ENCODE measurements around the gene AKR1B15. TPM values are rescaled to one million over a fixed set of nuclear protein-coding genes. Genes with fewer than 3 reads are reported as not detected.

Gene AKR1B15
- polyA plus RNA-seq (2011; rRNA removed) (17.9 and 19.9 TPM in 2 replicates), polyA plus RNA-seq (2017; fragmentation: RNase III; extraction: RNeasy Plus Mini Kit Qiagen cat#74134 plus additional on column Dnase treatment) (22.0 to 26.7 TPM (median 24.7 TPM) in 3 replicates), polyA minus RNA-seq (2011; rRNA and poly(A)+ RNA removed) (12.8 and 12.9 TPM in 2 replicates)
- 2.1 and 2.3 TPM in 2 replicates for polyA plus RNA-seq (2012; cell fraction: cytosol; rRNA removed)
- 1.6 and 3.6 TPM in 2 replicates for polyA plus RNA-seq (2012; cell fraction: nucleus; rRNA removed)

GRCh38 chr7:134548877-134549276 lies at the start of gene AKR1B15:
Gene AKR1B15, plus strand, starts transcription at chr7:134549110. Its CDS starts 15,510 bp downstream, at chr7:134564620.
- ChIA-PET CTCF (interaction anchor here (0.5 to 31.0 kb wide), 21 partner anchors 10 to 1516 kb away, joined by 3 to 914 read pairs (median 15); partner anchors contain the start of gene AKR1B10), POLR2A (interaction anchor here (0.6 to 1.2 kb wide), 5 partner anchors 9 to 559 kb away, joined by 3 to 6 read pairs (median 5); partner anchors contain the start of gene AKR1B10)
- DNase-seq (ENCODE audit: low read depth in 1 of 2, low spot score in 1 of 2), result peak; percentile 78 to 96
- peak within 1 kb of the TSS; percentile 79 to 86 for H3K27ac ChIP-seq
- 0 out of 3 replicates have a peak, but pooled peaks cover 3% of the 10 kb centered on the region for H3K9me3 ChIP-seq
- WGBS (ENCODE audit: missing lambda C conversion rate), result 13% methylated on average over 14 of the region's 14 CpGs
- peak; percentile 55 to 60 for ATAC-seq
- H3K4me2 ChIP-seq, result peak within 1 kb of the TSS; percentile 76
- H3K4me1 ChIP-seq, result peaks cover 55% of the 10 kb centered on the region
- FAIRE-seq, result no peak
- peak within 1 kb of the TSS; percentile 30 for H3K4me3 ChIP-seq
- TF ChIP-seq ATOH8 (CRISPR knock-in tag; IDR thresholded peaks at IDR 0.05; ENCODE audit: low read depth) (0 out of 2 replicates have a peak, but pooled peaks have one; percentile 55), JUNB (IDR thresholded peaks at IDR 0.05) (peak; percentile 46; the same call in 1 of the 2 replicates), MAX (IDR thresholded peaks at IDR 0.05) (peak; percentile 40; the same call in 1 of the 2 replicates), CEBPB (IDR thresholded peaks at IDR 0.05) (peak; percentile 9 to 81; a peak in 3 of 4 replicates), RCOR1 (IDR thresholded peaks at IDR 0.05; ENCODE audit: low read depth, low read length) (no peak), FOSL2 (IDR thresholded peaks at IDR 0.05) (0 out of 2 replicates have a peak, but pooled peaks have one; percentile 47), FOSL2 (CRISPR knock-in tag; IDR thresholded peaks at IDR 0.05) (peak; percentile 84), POLR2AphosphoS2 (conservative IDR thresholded peaks at IDR 0.05; ENCODE audit: low read length) (no peak), JUN (IDR thresholded peaks at IDR 0.05) (peak; percentile 59 to 67; a peak in 3 of 5 replicates), PBX3 (IDR thresholded peaks at IDR 0.05) (peak; percentile 65; the same call in 1 of the 2 replicates), RNF2 (IDR thresholded peaks at IDR 0.05; ENCODE audit: borderline replicate concordance, low read depth) (no peak), RAD21 (conservative IDR thresholded peaks at IDR 0.05 in 1 of 2, IDR thresholded peaks at IDR 0.05 in 1 of 2) (peak; percentile 31 to 42)

- H3K4me1 ChIP-seq, result 0 out of 3 replicates have a peak, but pooled peaks cover 9% of the 10 kb centered on the region
- ATAC-seq, result no peak
- FAIRE-seq, result peak; percentile 18
- H3K9me3 ChIP-seq, result peaks cover 2% of the 10 kb centered on the region; the same call in 1 of the 3 replicates
- WGBS (ENCODE audit: missing lambda C conversion rate), result 69% methylated on average over 2 of the region's 2 CpGs
- no peak for DNase-seq (ENCODE audit: low read depth in 1 of 2, low spot score in 1 of 2)
- CTCF ChIA-PET, result interaction anchor here (0.7 to 15.9 kb wide), 5 partner anchors 10 to 484 kb away, joined by 3 to 99 read pairs (median 13); no protein-coding TSS in a partner anchor
- no peak overlapping the region for H3K4me2 ChIP-seq
- no peak overlapping the region for H3K4me3 ChIP-seq
- no peak for TF ChIP-seq POLR2A (IDR thresholded peaks at IDR 0.05; ENCODE audit: low read length)
- no peak for TF ChIP-seq TFCP2L1 (CRISPR knock-in tag; IDR thresholded peaks at IDR 0.05)
- TF ChIP-seq CHD2 (IDR thresholded peaks at IDR 0.05; ENCODE audit: low read length, partially characterized antibody), result no peak
- no peak for TF ChIP-seq EHF (CRISPR knock-in tag; IDR thresholded peaks at IDR 0.05)
- no peak for TF ChIP-seq ZC3H11A (IDR thresholded peaks at IDR 0.05)
- no peak for TF ChIP-seq CTCF (IDR thresholded peaks at IDR 0.05)
- no peak for TF ChIP-seq ZSCAN20 (CRISPR knock-in tag; IDR thresholded peaks at IDR 0.05)
- TF ChIP-seq RARB (CRISPR knock-in tag; IDR thresholded peaks at IDR 0.05), result no peak
- TF ChIP-seq GATA3 (IDR thresholded peaks at IDR 0.05; ENCODE audit: borderline replicate concordance), result no peak
- no peak for TF ChIP-seq RAD21 (conservative IDR thresholded peaks at IDR 0.05 in 1 of 2, IDR thresholded peaks at IDR 0.05 in 1 of 2)
- no peak for TF ChIP-seq SREBF2 (IDR thresholded peaks at IDR 0.05)
- TF ChIP-seq CHD4 (IDR thresholded peaks at IDR 0.05; ENCODE audit: borderline replicate concordance), result no peak
- TF ChIP-seq MYC (IDR thresholded peaks at IDR 0.05; ENCODE audit: borderline replicate concordance, low read length), result no peak
- TF ChIP-seq JUNB (IDR thresholded peaks at IDR 0.05), result no peak
- TF ChIP-seq SMC3 (IDR thresholded peaks at IDR 0.05), result no peak
- POLR2A ChIA-PET, result interaction anchor here (0.6 kb wide), 2 partner anchors 51 to 133 kb away, joined by 3 to 6 read pairs; no protein-coding TSS in a partner anchor
- H3K27ac ChIP-seq, result no peak overlapping the region
Measured at GRCh38 chr7:134500406-134500805, 48.5 kb upstream of the AKR1B15 start.
